ENCODE measurements around the gene SLC25A51.

DNA sequence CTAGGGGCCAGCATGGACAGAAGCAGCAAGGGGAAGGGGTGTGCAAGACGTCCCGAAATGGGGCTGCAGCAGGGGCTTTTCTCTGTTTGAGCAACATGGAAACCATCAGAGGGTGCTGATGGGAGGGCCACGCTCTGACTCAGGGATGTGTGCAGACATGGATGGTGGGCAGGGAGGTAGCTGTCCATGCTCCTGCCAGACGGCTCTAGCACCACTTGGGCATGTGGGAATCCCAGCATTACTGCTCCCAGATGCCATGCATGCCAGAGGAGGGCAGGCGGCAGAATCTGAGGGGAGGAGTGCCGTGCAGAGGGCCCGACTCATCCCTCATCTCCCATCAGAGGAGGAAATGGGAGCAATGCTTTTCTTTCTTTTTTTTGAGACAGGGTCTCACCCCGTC, 45.6 kb upstream of the SLC25A51 start:
- TF ChIP-seq, protein P1, sequence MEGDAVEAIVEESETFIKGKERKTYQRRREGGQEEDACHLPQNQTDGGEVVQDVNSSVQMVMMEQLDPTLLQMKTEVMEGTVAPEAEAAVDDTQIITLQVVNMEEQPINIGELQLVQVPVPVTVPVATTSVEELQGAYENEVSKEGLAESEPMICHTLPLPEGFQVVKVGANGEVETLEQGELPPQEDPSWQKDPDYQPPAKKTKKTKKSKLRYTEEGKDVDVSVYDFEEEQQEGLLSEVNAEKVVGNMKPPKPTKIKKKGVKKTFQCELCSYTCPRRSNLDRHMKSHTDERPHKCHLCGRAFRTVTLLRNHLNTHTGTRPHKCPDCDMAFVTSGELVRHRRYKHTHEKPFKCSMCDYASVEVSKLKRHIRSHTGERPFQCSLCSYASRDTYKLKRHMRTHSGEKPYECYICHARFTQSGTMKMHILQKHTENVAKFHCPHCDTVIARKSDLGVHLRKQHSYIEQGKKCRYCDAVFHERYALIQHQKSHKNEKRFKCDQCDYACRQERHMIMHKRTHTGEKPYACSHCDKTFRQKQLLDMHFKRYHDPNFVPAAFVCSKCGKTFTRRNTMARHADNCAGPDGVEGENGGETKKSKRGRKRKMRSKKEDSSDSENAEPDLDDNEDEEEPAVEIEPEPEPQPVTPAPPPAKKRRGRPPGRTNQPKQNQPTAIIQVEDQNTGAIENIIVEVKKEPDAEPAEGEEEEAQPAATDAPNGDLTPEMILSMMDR (IDR thresholded peaks at IDR 0.05): no peak
- TF ChIP-seq POLR2A (IDR thresholded peaks at IDR 0.05) (no peak), POLR2AphosphoS5 (IDR thresholded peaks at IDR 0.05) (no peak)

All from prostate gland (tissue), 2 donors.